Activated CD4-positive, CD25-positive, alpha-beta regulatory T cell (primary cell): Measurements from ENCODE around the gene PLN.

ENCODE experiments used
- DNase-seq, 4 experiments: peaks; one replicate each; lab custom pipeline; 2025; lab: John Stamatoyannopoulos, UW

PLN gene

DNA sequence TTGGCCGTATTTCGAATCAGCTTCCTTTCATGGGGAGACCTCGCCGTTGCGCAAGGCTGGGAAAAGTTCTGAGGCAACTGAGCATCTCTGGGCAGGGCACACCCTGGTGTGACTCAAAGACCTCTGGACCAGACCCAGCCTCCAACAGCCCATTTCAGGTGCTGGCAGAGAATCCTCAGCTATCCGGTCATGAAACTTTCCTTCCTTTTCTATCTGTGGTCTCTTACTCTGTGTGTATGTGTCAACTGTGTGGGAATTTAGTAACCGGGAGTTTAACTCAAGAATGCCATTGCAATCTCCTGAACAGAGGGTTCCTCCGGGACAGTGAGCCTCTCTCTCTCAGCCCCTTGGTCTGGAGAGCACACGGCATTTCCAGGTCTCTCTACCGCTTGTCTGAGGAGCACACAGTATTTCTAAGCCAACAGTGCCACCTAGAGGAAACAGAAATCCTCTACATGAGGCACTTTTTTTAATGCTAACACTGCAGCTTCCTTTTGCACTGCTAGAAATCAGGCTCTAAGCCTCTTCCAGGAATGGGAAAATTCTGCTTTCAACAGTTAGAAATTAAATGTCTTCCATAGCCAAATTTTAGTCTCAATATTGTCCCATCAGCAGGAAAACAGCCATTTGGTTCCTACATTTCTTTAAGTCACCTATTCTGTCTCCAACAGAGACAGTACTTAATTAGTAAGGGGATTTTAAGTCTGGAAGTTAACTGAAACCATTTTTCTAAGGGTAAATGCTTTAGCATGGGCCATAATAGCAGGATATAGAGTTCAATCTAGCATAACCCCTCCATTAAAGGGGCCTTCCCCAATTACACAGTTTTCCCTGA, 32.7 kb downstream of the PLN start:
- DNase-seq = no peak

DNA sequence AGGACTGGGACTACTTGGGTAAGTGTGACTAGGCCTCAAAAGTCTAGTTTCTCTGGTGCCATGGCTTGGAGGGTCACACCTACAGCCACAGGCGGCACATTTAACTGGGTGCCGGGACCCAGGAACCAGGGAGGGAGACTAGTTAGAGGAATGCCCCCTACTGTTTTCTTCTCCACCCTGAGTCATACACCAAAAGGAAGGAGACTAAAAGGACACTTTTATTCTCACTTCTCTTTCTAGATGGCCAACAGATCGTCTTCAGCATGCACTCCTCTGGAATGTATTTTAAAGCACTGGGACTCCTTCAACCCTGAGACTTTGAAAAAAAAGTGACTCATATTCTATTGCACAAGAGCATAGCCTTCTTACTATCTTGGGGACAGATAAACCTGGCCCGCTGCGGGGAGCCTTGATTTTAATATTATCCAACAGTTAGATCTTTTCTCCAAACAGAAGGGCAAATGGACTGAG, 33.4 kb downstream of the PLN start:
- DNase-seq = no peak

DNA sequence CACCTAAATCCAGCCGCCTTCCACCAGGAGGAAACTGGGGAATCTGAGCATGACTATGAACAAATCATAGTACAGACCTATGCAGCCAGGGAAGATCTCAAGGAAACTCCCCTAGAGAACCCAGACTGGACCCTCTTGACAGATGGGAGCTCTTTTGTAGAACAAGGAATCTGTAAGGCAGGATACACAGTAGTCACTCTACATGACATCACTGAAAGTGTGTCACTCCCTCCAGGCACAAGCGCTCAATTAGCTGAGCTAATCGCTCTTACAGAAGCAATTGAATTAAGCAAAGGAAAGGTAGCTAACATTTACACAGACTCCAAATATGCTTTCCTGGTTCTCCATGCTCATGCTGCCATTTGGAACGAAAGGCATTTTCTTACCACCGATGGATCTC, 36.8 kb downstream of the PLN start:
- no peak for DNase-seq

DNA sequence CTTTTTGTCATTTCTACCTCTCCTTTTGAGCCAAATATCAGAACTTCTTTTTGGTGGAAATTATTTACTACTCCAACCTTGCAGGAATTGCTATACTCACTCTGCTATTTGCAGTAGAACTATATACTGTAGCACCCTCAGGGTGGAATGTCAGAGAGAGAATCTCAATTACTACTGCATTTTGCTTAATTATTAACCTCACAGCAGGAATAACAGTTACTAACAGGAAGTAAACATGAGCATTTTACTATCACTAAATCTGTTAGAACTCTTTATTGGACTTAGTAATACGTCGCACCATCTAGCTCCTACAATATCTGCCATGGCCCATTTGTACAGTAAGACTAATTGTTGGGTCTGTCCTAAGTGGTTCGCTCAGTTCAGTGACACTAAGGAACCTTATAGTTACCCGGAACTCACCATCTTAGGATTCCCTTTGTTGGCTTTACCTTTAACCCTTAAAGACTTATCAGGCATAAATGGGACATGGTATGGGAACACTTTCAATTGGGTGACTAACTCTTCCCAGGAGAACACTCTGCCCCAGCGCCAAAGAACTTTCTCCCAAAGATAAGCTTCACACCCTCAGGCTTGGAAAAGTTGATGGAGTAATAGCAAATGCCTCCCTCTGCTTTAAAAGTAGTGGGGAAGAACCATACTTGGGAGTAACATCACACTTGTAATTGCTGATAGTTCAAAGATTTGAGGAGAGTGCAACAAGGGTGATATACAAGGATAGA, 38.8 kb downstream of the PLN start:
- no peak for DNase-seq

DNA sequence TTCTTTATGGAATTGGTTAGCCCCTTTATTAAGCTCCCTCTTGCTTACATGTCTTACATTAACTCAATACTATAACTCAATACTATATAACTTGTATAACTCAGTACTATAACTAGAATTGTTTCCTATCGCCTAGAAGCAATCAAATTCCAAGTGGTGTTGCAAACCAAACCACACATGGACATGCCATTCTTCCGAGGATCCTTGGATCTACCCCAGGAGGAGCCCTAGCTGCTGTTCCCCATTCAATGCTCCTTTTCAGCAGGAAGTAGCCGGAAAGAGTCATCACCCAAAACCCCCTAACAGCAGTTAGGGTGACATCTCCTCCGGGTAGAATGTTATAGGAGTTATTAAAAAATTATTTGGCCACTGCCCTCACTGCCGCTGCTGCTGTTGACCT, 40.5 kb downstream of the PLN start:
- no peak for DNase-seq

DNA sequence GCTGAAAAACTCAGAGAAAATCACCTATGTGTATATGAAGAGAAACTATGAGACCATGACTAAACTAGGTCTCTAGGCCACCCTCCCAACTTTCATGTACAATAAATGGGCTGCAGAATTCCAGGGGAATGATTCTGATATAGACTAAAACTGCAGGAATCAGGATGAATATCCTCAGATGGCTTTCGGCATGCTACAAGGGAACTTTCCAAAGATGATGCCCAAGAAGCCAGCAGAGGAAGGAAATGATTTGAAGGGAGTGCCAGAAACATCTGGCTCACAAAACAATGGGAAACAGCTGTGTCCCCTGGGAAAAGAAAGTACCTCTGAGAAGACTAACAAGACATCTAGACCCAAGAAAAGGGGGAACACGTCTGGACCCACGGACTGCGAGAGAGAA, 41.1 kb downstream of the PLN start:
- no peak for DNase-seq

DNA sequence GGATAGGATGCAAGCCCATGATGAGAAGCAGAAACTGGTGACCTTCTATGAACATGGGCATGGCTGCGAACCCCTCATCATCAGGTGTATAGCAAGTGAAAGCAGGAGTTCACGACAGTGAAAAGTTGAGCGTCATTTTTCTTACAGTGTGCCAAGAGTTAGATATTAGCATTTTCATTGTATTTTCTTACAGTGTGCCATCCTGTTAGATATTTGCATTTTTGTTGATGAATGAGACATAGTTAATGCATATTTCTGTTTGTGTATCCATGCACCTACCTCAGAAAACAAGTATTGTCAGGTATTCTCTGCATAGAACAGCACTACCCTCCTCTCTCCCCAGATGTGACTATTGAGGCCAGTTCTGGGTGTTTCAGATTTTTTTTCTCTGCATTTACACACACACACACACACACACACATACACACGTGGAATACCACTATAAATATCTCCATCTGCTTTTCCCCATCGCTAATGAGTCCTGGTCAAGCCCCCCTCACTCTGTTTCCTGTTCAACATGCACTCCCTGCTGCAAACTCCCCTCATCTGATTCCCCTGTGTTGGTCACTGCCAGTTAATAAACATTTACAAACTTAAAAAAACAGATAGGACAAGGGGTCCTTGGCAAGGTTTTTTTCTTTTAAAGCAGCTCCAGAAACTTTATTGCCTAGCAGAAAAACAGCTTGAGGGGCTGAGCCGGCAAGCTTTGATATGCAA, 41.7 kb downstream of the PLN start:
- DNase-seq = no peak

DNA sequence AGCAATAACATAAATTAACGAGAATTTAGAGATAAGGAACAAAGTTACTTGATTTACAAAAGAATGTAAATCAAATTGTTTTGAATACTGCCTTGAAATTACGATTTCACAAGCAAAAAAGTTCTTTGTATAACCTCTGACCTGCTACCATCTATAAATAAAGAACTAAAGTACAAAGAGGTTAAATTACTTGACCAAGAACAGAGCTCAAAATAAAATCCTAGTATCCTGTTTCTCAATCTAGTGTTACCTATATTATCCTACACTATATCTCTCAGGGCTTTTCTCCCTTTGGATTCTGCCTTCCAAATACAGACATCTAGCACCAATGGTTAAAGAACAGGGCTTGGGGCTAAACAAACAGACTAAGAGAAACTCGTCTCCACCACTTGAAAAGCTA, 43.8 kb downstream of the PLN start:
- no peak for DNase-seq

DNA sequence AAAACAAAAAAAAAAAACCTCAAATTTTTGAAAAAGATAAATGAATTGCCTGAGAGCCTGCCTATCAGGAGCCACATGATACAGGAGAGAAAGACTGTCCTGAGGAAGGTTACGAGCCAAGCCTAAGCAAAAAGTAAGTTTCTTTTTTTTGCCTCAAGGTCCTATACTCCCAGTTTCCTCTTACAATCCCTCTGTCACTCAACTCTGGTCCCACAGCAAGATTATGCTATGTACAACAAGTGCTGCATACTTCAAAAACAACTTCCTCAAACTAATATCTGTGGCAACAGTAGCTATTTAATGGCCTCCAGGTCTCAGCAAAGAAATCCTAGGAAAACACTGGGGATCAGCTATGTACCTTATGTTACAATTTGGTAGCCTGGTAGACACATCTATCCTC, 46.8 kb downstream of the PLN start:
- DNase-seq = no peak

DNA sequence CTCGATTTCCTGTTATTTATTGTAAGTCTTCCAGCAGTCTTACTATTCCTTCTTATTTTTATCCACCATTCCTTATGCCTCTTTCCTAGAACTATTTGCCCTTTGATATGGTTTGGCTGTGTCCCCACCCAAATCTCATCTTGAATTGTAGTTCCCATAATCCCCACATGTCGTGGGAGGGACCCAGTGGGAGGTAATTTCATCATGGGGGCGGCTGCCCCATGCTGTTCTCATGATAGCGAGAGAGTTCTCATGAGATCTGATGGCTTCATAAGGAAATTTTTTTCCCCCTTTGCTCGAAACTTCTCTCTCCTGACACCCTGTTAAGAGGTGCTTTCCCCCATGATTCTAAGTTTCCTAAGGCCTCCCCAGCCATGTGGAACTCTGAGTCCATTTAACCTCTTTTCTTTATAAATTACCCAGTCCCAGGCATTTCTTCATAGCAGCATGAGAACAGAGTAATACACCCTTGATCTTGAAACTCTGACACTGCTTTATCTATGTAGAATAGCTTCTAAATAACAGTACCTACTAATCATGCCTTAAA, 48.8 kb downstream of the PLN start:
- DNase-seq = no peak

DNA sequence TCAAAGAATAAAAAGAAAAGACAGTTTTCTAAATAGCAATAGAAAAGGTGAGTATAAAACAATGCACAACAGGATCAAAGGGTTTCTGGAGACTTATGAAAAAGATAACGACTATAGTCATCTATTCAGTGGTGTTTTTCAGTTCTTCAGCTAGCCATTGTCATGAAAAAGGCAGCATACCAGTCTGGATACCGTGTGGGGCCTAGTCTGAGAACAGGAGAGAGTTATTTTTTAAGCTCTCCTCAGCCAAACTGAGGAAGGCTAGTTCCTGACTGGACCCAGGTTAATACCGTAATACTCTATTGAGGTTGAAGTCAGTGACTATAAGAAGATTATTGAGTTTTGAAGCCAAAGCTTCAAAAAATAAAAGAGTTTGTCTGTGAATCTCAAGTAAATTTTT, 49.5 kb downstream of the PLN start:
- DNase-seq = no peak

DNA sequence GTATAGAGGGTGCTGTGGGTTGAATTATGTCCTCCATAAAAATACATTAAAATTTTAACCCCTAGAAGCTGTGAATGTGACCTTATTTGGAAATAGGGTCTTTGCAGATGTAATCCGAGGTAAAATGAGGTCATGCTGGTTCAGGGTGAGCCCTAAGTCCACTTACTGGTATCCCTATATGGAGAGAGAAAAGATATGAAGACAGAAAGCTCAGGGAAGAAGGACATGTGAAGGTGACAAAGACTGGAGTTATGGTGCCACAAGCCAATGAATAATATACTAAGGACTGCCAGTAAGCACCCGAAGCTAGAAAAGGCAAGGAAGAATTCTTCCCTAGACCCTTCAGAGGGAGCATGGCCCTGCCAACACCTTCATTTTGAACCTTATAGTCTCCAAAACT, 50.2 kb downstream of the PLN start:
- no peak for DNase-seq

DNA sequence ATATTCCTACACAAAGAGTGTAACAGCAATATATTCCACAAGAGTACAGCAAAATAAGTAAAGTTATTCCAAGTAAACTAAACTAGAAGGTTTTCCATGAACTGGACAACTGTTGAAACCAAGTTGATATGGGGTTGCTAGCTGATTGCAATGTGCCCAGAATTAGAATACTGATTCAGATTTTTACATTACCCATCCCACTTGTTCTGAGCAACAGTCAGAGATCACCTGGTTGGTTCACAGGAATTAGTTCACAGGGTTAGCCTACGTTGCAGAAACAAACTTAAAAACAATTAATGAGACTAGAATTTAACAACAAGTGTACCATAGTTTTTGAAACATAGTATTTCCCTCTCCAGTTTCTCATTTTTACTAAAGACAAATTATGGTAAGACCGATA, 54.2 kb downstream of the PLN start:
- no peak for DNase-seq

DNA sequence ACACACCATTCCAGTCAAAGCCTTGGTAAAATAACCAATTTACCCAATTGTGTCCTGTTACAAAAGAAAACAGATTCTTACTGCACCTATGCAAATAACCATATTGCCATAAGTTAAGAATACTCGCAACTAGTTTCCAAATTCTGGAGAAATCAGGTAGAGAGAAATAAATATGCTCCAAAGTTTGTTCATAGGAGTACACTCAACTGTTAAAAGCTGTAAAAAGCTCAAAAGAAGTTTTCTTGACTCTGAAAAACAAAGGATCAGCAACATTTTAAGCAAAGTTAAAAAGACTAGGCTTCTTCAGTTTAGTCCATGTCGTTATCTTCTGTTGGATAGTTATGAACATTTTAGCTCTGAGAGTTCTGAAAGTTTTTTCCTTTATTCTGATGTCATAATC, 55.3 kb downstream of the PLN start:
- no peak for DNase-seq

DNA sequence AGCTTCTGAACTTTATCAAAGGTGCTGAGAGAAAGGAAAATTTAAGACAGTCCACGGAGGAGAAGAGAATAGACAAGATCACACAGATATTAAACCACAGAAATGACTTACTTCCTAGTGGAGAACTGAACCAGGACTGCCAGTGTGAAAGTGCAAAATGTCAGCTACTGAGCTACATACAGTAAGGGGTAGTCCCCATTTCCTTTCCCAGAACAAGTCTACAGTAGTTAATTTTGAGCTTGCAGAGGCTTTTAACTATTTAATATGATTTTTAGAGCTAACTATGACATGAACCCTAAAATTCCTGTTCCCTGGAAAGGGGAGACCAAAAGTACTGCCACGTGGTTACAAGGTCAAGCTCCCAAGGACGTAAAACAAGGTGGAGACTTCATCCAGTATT, 58.2 kb downstream of the PLN start:
- DNase-seq = no peak

DNA sequence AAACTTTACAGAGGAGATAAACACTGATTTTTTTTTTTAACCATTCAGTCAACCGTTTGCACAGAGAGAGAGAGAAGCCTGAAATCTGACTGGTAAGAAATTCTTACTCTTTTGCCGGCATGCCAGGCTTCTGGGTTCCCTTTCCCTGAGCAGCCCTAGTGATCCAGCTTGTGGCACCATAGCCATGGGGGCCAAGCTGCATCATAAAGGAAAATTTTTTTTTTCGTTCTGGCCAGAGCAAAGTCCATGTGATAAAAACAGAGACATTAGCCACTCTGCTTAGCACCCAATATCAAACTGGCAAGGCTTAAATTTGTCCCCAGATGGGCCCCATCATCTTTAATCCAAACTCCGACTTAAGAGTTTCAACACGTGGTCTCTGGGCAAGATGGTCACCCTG, 58.8 kb downstream of the PLN start:
- no peak for DNase-seq
